Parathyroid adenoma (tissue), 2 donors: ENCODE results near the gene MRPS26.

Experiments used
- H2AFZ ChIP-seq: fragments of 300-600 bp; sonication (generic); one replicate; pipeline ENCODE4 v1.7.0; 2017; ENCODE audit warnings: antibody characterized with exemption, mild to moderate bottlenecking
- H3K27ac ChIP-seq: fragments of 300-600 bp; sonication (generic); one replicate; pipeline ENCODE4 v1.7.0; 2017
- H3K27me3 ChIP-seq: fragments of 300-600 bp; sonication (generic); one replicate; pipeline ENCODE4 v1.7.0; 2017; ENCODE audit warnings: low read length; ENCODE audit not compliant: control insufficient read depth, insufficient read depth
- H3K36me3 ChIP-seq: fragments of 300-600 bp; sonication (generic); one replicate; pipeline ENCODE4 v1.7.0; 2017; ENCODE audit warnings: low read length; ENCODE audit not compliant: control insufficient read depth, insufficient read depth
- H3K4me1 ChIP-seq: fragments of 300-600 bp; sonication (generic); one replicate; pipeline ENCODE4 v1.7.0; 2017; ENCODE audit warnings: control low read depth
- H3K4me2 ChIP-seq: fragments of 300-600 bp; sonication (generic); one replicate; pipeline ENCODE4 v1.7.0; 2017; ENCODE audit warnings: low read length
- H3K4me3 ChIP-seq: fragments of 300-600 bp; sonication (generic); one replicate; pipeline ENCODE4 v1.7.0; 2017; ENCODE audit warnings: low read depth, low read length
- H3K79me2 ChIP-seq: fragments of 300-600 bp; sonication (generic); one replicate; pipeline ENCODE4 v1.7.0; 2017; ENCODE audit warnings: control low read depth
- H3K9ac ChIP-seq: fragments of 300-600 bp; sonication (generic); one replicate; pipeline ENCODE4 v1.7.0; 2017; ENCODE audit warnings: mild to moderate bottlenecking
- H3K9me3 ChIP-seq: fragments of 300-600 bp; sonication (generic); one replicate; pipeline ENCODE4 v1.7.0; 2017; ENCODE audit warnings: low read length; ENCODE audit not compliant: control insufficient read depth
- TF ChIP-seq, protein P1 (sequence below): fragments of 300-600 bp; sonication (generic); IDR thresholded peaks from one replicate; pipeline ENCODE4 v1.7.0; 2017; ENCODE audit warnings: antibody characterized with exemption, mild to moderate bottlenecking
- donor health status: primary hyperparathyroidism.

The MRPS26 gene

DNA sequence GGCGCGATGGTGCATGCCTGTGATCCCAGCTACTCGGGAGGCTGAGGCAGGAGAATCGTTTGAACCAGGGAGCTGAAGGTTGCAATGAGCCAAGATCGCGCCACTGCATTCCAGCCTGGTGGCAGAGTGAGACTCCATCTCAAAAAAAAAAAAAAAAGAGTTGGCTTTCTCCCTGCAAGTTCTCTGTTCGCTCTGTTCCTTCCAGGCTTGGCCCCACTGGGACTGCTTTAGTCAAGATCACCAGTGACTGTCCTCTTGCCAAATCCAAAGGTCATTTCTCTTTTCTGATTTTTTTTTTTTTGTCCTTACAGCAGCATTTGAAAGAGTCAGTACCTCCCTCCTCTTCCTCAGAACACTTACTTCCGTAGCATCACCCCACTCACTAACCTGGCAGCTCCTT, 13.2 kb upstream of the MRPS26 start:
- H3K9ac ChIP-seq, result no peak overlapping the region
- H3K79me2 ChIP-seq, result no peaks in the 10 kb centered on the region
- no peak overlapping the region for H2AFZ ChIP-seq
- H3K9me3 ChIP-seq, result no peaks in the 10 kb centered on the region
- H3K27ac ChIP-seq, result no peak overlapping the region
- H3K27me3 ChIP-seq, result no peaks in the 10 kb centered on the region
- H3K4me2 ChIP-seq, result no peak overlapping the region
- TF ChIP-seq, protein P1, sequence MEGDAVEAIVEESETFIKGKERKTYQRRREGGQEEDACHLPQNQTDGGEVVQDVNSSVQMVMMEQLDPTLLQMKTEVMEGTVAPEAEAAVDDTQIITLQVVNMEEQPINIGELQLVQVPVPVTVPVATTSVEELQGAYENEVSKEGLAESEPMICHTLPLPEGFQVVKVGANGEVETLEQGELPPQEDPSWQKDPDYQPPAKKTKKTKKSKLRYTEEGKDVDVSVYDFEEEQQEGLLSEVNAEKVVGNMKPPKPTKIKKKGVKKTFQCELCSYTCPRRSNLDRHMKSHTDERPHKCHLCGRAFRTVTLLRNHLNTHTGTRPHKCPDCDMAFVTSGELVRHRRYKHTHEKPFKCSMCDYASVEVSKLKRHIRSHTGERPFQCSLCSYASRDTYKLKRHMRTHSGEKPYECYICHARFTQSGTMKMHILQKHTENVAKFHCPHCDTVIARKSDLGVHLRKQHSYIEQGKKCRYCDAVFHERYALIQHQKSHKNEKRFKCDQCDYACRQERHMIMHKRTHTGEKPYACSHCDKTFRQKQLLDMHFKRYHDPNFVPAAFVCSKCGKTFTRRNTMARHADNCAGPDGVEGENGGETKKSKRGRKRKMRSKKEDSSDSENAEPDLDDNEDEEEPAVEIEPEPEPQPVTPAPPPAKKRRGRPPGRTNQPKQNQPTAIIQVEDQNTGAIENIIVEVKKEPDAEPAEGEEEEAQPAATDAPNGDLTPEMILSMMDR, result no peak
- no peak overlapping the region for H3K4me3 ChIP-seq
- no peaks in the 10 kb centered on the region for H3K36me3 ChIP-seq
- no peaks in the 10 kb centered on the region for H3K4me1 ChIP-seq

DNA sequence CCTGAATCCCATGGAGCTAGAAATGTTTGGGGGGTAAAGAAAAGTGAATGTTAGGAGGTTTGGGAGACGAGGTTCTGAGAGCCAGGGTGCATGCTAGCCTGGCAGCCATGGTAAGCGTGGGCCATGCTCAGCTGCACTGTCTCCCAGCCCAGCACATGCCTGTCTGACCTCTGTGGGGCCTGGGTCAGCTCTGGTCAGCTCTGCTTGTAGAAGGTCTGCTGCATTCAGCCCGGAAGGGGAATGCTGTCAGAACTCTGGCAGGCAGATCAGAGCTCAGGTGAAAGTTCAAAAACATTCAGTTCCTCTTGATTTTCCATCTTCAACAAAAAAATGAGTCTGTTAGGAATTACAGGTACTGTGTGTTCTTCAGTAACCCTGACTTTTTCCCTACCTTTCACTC, 8.2 kb upstream of the MRPS26 start:
- no peaks in the 10 kb centered on the region for H3K27me3 ChIP-seq
- no peaks in the 10 kb centered on the region for H3K36me3 ChIP-seq
- H3K27ac ChIP-seq, result no peak overlapping the region
- no peaks in the 10 kb centered on the region for H3K79me2 ChIP-seq
- no peak overlapping the region for H2AFZ ChIP-seq
- peaks cover 5% of the 10 kb centered on the region for H3K4me1 ChIP-seq
- no peaks in the 10 kb centered on the region for H3K9me3 ChIP-seq
- TF ChIP-seq, protein P1, result no peak
- no peak overlapping the region for H3K9ac ChIP-seq
- no peak overlapping the region for H3K4me2 ChIP-seq
- no peak overlapping the region for H3K4me3 ChIP-seq

DNA sequence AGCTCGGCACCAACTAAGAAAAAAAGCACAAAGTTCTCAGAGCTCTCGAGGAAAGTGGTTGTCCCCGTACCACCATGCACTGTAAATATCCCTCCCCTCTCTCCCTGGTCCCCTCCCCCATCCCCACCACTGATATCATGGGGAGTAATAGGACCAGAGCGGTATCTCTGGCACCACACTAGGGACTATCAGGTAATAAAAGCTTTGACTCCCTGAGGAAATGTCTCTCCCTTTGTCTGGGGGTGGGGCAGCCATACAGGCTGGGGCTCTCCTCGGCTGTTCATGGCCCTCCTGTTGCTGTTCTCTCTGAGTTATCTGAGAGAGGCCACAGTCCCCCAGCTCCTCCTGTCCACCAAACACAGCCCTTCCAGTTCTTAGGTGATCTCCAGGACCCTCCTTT, 7.4 kb upstream of the MRPS26 start:
- Histone ChIP-seq H2AFZ (no peak overlapping the region), H3K9me3 (no peaks in the 10 kb centered on the region), H3K4me1 (peaks cover 5% of the 10 kb centered on the region), H3K79me2 (no peaks in the 10 kb centered on the region), H3K9ac (no peak overlapping the region), H3K27ac (no peak overlapping the region), H3K27me3 (no peaks in the 10 kb centered on the region), H3K4me3 (no peak overlapping the region), H3K36me3 (no peaks in the 10 kb centered on the region), H3K4me2 (no peak overlapping the region)
- TF ChIP-seq, protein P1, result no peak

DNA sequence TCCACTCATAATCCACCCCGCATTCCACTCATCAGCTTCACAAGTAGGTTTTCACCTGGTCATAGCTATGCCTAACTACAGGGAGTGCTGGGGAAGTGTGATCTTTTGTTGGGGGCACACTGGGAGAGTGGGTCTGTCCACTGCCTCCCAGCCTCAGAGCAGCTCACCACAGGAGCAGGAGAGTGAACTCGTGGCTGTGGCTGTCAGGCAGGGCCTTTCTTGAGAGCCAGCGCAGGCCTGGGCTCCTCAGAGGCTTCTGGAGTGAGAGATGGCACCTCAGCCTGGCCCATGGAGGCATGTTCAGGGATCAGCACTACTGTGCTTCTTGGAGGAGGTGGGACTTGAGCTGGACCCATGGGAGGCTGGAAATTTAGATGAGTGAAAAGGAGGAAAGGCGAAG, 6.4 kb upstream of the MRPS26 start:
- Histone ChIP-seq H3K9ac (no peak overlapping the region), H3K36me3 (no peaks in the 10 kb centered on the region), H3K27ac (no peak overlapping the region), H3K4me2 (no peak overlapping the region), H3K4me3 (no peak overlapping the region), H3K27me3 (no peaks in the 10 kb centered on the region), H3K79me2 (no peaks in the 10 kb centered on the region), H3K9me3 (no peaks in the 10 kb centered on the region), H3K4me1 (peaks cover 5% of the 10 kb centered on the region), H2AFZ (no peak overlapping the region)
- TF ChIP-seq, protein P1, result no peak

DNA sequence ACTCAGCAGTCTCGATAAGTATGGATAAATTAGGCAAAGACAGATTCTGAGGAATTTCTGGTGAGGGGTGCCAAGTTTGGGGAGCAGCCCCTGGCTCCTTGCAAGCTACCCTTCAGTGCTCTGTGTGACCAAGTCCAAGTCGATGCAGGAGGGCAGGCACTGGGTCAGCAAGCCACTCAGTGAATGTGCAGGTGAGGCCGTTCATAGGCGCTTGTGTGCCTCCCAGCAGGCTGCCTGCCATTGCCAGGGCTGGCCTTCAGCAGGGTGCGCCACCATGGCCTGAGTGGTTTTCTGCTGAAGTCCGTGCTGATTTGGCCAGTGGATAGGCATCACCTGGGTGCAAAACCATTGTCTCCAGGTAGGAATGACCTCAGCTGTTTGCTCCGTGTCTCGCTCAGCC, 5.8 kb upstream of the MRPS26 start:
- Histone ChIP-seq H3K27me3 (no peaks in the 10 kb centered on the region), H2AFZ (no peak overlapping the region), H3K9ac (no peak overlapping the region), H3K79me2 (no peaks in the 10 kb centered on the region), H3K4me3 (no peak overlapping the region), H3K9me3 (no peaks in the 10 kb centered on the region), H3K4me1 (peaks cover 6% of the 10 kb centered on the region), H3K4me2 (no peak overlapping the region), H3K36me3 (no peaks in the 10 kb centered on the region), H3K27ac (no peak overlapping the region)
- TF ChIP-seq, protein P1, result no peak
